Stimulated activated CD8-positive, alpha-beta memory T cell treated with anti-CD3 and anti-CD28 coated beads, Interleukin-15, amount 100 ng/mL, for 1 hour (primary cell): ENCODE results near the gene GAREM1.
"Not testable (repeated sequence)": the region's sequence is repeated elsewhere in the genome, so short reads cannot be mapped to it uniquely, and the experiment has no call there.

Experiments
- DNase-seq: peaks from one replicate; pipeline ENCODE4 v3.0.0-alpha.2; 2020; ENCODE audit warnings: low read depth

Gene GAREM1

DNA sequence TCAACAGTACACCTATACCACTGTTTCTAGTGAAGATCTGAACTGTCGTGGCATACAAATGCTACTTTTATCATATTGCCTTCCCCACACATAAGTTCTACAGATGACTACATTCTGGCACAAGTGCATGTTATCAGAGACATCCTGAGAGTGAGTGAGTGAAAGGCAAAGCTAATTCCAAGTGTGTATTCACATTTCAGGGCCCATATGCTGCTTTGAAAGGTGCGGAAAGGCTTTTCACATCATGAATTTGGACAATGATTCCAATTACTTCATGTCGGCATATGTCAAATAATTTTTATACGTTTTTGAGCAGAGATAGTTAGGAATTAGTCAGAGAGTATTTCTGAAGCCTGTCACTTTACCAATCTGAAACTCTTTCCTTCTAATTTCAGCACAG is 101.7 kb downstream of the GAREM1 start:
- no peak for DNase-seq

DNA sequence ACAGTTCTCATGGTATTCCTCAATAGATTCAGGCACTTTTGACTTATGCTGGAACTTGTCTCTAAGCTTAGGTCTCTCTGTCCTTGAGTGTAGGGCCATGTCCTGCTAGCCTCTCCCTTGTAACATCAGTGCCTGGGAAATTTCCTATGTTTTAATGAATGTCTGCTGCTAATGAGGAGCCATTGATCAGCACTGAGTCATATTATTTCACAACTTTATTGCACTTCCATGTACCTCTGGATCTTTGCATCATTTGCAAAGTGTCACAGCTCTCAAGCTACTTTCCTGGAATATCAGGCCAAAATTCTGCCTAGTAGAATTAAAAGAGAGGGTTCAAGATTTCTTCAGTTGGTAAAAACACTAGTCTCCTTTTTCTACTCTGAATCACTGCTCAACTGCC is 102.5 kb downstream of the GAREM1 start:
- no peak for DNase-seq

DNA sequence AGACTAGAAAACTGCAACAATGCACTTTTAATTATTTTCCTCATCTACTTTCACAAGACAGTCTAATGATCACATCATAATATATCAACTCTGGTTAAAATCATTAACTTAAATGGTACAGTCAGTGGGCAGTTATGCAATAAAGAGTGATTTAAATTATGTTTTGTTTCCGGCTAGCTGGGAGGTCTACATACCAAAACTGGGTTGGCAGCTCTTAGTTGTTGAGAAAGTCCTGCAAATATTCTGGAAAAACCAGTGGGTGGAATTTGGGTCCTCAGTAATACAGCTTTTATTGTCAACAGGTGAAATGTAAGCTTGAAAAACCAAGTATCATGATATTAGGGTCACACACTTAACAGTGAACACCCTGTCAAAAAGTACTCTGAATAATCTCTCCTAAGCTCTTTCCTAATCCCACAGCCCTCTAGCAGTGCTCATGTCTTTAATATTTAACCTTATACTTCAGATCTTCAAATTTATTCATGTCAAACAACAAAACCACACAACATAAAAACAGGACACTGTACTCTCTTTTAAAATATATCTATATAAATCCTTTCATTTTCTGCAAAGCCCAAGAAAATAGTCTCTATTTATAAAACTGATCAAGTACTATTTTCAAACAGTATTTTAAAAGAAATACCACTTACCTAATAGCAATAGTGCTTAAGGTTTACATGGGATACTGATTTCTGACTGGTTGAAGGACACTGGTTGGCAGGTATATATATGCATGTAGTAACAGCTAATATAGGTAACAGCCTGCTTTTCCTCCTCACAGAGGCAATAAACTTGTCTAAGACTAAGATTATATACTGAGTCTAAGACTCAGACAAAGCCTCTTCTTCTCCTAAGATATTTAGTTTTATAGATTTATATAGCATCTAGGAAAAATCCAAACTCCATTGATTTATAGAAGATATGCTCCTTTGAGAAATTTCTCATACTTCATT is 103.8 kb downstream of the GAREM1 start:
- no peak for DNase-seq

DNA sequence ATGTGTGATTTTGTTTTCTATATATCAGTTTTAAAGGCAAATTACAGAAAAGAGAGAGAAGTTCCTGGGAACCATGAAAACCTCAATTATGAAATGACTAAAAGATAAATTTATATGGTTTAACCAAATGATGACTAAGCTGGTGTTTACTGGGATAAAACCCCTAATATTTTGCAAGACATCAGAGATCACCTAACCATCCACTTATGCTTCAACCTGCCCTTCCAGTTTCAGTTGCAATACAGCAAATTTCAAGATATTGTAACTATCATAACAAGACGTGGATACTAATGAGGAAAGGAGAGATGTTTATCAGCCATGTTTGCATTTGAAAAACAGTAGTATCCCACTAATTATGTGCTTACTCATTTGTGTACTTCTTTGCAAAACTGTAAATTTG is 108.2 kb downstream of the GAREM1 start:
- no peak for DNase-seq

DNA sequence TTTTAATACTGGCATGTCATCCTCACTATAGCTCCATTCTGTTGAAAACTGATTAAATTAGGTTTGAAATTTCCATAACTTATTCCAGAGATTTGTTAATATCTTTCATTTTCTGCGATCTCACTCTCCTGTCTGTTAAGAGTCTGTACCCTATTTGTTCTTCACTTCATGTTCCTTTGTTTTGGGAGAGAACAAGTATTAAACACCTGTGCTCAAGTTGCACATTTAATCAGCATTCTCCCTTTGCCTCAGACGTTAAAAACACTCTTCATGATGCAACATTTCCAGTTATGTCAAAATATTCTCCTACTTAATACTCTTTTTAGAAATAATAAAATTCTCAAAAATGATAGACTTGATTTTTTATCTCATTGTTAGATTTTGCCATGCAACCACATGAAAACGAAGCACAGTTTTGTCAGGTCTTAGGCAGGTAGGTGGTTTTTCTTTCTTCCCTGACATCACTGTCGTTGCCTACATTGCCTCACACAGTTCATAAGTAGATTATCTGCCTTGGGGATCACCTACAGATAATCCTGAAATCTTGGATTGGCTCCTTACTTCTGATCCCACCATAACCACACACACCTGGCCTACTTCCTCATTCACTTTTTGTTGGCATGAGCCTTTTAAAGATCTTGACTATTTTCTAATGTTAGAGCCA is 109.9 kb downstream of the GAREM1 start:
- DNase-seq, result no peak

DNA sequence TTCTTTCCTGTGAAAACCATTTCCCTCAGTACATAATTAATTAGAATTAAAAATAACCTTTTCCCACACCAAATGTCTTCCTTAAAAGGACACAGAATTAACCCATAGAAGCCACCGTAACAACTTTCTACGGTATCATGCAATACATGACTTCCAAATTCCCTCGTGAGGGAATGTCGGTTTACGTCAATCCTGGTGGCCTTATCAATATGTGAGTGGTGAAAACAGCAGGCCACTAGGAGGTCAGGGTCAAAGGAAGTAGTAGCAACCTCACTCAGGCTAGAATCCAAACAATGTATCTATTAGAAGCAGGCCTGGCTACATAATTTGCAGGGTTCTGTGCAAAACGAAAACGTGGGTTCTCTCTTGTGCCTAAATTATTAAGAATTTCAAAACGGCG is 112.2 kb downstream of the GAREM1 start:
- no peak for DNase-seq

DNA sequence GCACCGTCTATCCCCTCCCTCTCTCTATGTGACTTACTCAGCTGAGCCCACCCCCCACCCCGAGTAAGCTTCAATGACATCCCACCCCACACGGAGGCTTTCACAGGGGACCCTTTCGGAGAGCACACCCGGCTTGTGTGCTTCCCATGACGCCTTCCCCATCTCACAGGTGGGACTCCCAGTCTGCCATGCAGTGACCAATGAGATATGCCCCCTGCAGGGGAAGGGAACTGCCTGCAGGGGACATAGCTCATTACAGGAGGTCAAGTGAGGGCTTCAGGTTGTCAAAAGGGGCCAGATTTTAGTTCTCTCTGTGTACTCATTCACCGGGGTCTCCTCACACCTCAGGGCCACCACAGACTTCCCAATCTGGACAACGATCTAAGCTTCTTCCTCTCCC is 112.6 kb downstream of the GAREM1 start:
- DNase-seq, result no peak

DNA sequence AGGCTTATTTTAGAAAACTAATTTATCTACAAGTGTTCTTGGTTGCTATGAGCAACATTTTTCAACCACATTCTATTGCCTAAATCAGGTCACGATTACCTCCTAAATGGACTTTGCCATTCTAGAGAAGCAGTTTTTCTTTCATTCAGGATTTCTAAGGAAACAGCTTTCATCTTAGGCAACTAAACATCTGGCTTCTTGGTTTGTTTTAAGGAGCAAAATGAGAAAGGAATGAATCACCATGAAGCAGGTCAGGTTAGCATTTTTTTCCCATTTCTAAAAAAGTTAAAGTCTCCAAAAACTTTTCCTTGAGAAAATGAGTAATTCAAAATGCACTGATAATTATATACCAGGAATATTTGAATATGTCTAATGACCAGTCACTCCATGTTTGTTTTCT is 114.8 kb downstream of the GAREM1 start:
- DNase-seq, result no peak

DNA sequence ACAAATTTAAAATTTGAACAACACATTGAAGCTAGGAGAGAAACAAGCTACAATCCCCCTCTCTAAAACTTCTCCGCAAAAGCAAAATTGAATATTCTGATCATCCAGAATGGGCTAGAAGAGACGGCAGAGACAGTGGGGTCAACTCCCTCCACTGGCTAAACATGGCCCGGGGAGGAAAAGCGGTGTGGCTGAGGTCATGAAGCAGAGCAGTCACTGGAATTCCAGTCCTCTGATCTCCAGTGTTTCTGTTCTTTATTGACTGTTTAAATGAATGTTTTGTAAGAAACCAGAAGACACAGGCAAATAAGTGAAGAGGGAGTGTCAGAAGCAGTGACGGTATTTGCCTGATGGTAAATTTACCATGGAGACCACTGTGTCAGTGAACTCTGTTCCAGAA is 116.2 kb downstream of the GAREM1 start:
- no peak for DNase-seq

DNA sequence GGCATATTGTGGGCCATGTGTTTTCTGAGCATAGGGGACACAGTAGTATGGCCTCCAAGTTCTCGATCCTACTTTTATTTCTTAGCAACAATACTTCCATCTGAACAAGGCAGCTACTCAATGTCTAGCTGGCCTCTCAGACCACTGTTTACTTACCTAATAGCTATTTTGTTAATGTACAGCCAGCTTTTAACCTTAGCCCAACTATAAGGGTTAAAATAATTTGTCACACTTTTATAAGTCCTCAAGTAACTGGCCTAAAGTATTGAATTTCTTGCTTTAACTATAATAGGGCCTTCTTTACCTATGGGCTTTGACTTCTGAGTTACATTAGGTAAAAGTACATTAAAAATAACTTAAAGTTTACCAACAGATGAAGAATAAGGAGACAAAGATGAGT is 117.4 kb downstream of the GAREM1 start:
- no peak for DNase-seq

DNA sequence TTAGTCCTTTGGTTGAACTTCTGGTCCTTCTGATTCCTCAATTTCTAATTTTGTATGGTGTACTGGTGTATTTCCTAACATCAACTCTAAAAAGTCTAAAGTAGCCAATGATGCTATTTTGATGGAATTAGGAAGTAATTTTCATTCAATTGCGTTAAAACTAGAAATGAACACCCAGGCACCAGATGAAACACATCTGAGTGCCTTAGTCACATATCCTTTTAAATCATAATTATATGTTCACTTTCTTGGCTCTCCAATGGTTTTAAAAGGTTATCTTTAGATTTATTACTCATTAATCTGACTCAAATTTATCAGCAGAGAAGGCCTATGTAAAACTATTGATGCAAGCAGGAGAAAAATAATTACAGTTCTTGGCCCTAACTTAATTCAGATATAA is 119.7 kb downstream of the GAREM1 start:
- DNase-seq, result no peak

DNA sequence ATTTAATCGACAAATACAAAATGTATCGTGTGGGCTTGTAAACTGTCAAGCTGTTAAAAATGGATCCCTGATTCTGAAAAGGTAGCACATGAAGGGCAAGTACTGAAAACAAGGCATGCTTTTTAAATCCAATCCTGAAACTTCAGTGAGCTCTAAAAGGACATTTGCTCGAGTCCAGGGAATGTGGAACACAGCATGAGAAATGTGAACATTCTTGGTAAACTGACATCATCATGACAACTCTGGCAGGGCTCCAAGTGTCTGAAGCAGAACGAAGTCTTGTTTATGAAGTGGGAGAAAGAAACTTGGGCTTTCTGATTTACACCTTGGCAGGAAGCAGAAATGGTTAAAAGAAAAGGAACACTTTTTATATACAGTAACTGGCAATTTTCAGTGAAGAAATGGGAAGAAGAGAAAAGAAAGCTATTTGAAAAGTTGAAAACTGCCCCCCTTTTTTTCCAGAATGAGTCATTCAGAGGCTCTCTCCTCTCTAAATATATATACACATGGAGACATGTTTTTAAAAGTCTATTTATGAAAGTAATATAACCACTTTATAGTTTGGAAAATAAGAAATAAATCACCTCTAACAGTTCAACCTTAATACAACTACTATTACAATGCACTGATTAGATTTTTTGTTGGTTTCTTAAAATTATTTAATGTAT is 120.8 kb downstream of the GAREM1 start:
- no peak for DNase-seq

DNA sequence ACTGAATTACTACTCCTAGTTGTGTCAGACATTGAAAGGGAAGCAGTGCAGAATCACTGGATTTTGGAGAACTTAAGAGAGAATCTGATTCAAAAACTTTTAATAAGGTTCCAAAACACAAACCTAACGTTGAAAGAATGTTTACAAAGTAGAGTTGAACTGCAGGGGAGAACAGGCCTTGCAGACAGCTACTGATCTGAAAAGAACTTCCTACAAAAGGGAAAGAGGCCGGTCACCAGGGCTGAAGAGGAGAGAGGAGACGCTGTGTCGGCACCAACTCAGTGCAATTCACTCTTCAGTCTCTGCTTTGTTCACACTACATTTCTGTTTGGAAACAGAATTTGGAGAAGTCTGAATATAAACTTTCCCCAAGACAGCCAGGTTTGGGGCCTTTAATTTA is 124.0 kb downstream of the GAREM1 start:
- DNase-seq, result no peak

DNA sequence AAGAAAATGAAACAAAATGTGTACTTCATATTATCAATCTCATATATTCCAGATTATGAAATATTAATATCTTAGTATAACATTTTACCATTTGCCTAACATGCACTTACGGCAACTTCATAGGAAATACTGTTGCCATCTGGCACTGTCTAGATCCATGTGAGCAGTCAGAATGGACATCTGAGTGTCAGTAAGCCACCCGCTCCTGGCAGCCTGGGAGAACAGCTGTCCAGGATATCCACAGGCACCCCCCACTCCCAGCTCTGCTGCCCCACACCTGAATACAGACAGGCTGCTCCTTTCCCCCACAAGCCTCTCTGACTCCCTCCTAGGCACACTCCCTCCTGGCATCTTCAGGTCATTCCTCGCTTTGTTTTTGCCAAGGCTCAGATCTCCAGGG is 127.0 kb downstream of the GAREM1 start:
- no peak for DNase-seq

DNA sequence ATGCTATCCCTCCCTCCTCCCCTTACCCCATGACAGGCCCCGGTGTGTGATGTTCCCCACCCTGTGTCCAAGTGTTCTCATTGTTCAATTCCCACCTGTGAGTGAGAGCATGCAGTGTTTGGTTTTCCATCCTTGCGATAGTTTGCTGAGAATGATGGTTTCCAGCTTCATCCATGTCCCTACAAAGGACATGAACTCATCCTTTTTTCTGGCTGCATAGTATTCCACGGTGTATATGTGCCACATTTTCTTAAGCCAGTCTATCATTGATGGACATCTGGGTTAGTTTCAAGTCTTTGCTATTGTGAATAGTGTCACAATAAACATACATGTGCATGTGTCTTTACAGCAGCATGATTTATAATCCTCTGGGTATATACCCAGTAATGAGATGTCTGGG is 129.6 kb downstream of the GAREM1 start:
- DNase-seq, result not testable (repeated sequence)

DNA sequence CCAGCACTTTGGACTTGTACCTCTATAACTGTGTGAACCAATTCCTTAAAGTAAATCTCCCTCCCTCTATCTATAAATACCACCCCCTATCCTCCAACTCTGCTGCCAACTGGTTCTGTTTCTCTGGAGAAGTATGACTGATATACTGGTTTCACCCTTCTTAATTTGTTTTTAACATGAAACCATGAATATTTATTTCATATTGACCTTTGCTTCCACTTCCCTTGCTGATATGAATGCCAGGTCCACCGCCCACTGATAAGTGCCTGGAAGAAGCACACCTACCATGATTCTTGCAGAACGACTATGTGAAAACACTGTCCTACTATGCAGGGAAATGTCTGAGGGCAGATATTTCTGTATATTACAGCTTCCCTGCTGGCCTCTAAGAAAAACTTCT is 131.6 kb downstream of the GAREM1 start:
- no peak for DNase-seq

DNA sequence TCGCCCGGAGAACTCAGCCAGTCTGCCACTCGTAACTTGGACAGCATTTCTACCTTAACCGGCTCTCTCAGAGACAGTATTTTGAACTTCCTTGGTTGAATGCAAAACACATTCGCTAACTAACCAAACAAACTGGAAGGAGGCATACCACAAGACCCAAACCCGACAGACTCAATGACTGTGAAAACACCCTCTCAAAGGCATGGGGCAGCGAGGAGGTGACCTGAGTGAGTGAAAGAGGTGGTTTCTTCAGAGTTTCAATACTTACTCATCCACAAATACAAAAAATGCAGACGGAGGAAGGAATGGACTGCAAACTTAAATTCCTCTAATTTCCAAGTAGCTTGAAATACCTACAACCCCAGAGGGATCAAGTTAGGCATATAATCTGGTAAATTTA is 132.9 kb downstream of the GAREM1 start:
- no peak for DNase-seq

DNA sequence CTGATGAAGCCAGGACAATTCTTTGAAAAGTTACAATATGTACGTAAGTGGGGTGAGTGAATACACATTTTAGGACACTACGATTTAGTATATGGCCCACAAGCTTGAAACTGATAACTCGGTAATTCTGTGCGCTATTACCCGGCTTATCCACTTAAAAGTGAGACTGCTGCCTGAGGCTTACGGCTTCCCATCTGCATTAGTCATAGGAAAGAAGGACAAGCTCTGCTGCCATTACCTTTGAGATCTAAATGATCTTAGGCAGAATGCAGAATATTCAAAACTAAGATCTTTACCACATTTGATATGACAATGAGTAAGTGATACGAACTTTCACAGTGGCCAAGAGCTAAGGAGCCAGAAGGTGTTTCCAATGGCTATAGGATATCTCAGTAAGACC is 133.3 kb downstream of the GAREM1 start:
- no peak for DNase-seq

DNA sequence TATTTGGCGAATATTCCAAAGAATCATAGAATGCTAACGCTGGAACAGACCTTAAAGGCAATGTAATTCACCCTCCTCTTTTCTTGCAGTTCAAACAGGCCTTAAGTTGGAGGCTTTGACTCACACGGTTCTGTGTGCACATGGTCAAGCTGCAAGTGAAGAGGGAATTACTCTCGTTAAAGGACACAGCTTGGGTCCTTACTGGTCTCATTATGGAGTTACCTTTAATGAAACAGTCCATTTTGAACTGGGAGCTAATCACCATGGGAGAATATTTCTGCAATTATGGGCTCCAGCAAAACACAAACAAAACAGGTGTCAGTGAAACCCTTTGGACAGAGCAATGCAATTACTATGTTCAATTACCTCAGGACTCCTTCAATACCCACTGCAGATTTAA is 135.5 kb downstream of the GAREM1 start:
- DNase-seq, result no peak

DNA sequence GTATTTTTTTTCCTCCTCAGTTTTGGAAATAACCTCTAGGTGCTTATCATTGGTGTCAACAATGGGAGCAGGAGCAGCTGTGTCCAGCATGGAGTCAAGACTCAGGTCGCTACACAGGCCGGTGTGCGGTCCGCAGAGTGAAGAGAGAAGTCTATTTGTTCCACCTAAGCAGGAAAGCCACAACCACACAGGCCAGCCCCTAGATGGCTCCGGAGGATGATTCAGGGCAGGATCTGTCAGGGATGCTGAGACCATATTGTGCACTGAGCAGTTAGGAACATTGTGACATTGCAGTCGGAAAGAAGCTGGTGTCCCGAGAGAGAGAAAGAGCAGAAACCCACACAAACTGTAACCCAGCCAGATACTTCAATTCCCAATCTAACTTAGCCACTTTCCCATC is 136.9 kb downstream of the GAREM1 start:
- DNase-seq, result no peak

DNA sequence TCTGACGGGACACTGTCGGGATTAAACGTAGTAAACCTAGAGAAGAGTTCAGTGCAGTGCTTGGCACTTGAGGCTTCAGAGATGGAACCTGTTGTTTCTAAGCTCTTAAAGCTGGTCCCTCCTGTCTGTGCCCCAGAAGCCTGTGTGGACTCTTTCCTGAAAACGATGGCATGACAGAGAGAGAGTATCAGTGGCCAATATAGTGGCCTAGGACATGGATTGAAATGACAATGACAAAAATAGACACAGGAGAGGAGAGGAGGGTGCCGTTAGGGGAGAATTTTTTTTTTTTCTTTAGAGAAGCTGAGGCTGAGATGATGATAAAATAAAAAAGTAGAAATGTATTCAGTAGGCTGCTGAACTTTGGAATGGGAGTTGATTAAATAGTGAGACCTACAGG is 138.0 kb downstream of the GAREM1 start:
- DNase-seq, result no peak

DNA sequence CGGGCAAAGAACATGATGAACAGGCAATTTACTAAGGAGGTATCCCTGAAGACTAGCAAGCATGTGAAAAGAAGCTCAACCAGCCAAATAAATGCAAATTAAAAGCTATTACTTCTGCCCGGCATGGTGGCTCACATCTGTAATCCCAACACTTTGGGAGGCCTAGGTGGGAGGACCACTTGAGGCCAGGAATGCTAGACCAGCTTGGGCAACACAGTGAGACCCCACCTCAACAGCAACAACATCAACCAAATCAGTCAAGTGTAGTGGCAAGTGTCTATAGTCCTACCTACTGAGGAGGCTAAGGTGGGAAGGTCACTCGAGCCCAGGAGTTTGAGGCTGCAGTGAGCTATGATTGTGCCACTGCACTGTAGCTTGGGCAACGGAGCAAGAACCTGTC is 141.7 kb downstream of the GAREM1 start:
- DNase-seq, result no peak

DNA sequence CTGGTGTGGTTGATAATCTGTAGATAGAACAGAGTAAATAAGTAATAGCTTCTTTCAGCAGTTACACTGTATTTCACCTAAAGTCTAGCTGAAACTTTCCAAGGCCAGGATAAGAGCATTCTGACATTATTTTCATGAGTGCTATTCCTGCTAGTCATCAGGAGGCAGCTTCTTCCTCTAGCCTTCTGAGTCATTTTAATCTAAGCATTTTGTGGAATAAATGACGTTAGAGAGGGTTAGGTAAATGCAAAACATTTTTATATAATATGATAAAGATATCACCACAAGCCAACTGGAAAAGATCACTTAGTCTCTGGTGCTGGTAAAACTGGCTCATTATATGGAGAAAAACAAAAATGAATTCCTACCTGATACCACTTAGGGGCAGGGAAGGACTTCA is 142.3 kb downstream of the GAREM1 start:
- no peak for DNase-seq
